NCI-H345 treated with DMSO at 0.1 percent for 48 hours (cell line): ENCODE measurements around the gene ZNF500.

Source experiments
- DNase-seq: peaks from one replicate; lab custom pipeline; 2025; ENCODE audit not compliant: unreplicated experiment; lab: John Stamatoyannopoulos, UW

Gene ZNF500

DNA sequence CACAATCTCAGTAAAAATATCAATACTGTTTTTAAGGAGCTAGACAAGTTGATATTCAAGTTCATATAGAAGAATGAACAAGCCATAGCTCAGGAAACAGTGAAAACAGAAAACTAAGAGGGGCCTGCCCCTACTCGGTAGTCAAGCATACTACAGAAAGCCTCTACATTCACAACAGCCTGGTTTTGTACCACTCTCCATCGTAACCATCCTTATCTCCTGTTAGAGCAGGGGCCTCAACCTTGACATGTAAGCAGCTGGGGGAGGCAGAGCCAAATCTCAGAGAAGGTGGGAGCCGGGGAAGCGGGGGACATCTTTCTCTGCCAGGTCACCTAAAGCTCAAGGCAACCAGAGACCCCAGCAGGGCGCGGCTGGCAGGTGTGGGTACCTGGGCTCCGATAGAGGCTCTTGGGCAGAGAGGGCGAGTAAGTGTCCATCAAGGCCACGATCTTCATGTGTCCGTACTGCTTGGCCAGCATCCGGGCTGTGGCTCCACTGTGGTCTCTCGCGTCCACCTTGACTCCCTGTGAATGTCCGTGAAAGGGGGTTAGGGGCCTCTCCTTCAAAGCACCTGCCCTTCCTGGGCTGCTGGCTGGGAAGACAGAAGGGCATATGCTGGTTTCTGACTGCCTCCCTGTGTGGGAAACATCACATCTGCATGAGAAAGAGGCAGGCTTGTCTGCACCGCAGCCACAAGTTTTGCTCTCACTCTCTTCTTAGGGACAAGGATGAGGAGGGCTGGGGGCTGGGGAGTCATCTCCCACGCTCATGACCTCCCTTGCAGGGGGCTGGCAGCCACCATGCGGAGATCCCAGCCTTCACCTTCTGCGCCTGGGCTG lies 53.1 kb downstream of the ZNF500 start:
- no peak for DNase-seq

DNA sequence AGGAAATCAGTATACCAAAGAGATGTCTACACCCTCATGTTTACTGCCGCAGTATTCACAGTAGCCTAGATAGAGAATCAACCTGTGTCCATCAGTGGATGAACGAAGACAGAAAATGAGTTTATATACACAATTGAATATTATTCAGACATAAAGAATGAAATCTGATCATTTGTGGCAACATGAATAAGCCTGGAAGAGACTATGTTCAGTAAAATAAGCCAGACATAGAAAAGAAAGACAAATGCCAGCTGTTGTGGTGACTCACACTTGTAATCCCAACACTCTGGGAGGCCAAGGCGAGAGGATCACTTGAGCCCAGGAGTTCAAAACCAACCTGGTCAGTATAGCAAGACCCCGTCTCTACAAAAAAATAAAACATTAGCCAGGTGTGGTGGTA lies 57.5 kb downstream of the ZNF500 start:
- no peak for DNase-seq

DNA sequence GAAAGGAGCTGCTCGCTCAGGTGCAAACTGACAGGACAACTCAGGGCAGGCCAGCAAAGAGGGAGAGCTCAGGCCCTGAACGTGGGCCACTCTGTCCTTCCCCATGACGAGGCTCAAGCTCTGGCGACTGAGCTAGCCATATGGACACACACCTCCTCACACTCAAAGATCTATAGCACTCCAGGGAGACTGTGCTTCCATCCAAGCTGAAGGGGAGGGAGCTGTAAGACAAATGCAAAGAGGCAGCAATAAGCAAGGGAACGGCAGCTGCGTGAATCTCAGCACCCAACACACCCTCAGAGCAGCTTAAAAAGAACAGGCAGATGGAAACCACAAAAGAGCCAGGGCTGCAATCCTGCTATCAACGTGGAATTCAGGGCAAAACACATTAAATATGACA lies 60.1 kb downstream of the ZNF500 start:
- DNase-seq = no peak

DNA sequence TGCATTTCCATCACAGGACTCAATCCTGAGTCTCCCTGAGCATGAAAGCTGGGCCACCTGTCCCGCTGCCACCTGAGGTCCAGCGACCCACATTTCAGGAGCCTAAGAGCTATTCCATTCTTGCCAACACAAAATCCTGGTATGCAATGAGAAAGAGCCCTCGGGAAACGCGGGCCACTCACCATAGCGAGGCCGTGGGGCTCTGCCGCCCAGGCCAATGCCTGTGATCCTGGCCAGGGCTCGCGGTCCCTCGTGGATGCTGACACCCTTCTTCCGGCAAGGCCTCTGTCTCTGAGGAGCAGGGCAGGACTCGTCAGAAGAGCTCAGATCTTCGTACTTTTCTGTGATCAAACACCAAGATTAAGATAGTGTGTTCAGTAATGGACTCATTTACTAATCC lies 62.0 kb downstream of the ZNF500 start:
- no peak for DNase-seq

DNA sequence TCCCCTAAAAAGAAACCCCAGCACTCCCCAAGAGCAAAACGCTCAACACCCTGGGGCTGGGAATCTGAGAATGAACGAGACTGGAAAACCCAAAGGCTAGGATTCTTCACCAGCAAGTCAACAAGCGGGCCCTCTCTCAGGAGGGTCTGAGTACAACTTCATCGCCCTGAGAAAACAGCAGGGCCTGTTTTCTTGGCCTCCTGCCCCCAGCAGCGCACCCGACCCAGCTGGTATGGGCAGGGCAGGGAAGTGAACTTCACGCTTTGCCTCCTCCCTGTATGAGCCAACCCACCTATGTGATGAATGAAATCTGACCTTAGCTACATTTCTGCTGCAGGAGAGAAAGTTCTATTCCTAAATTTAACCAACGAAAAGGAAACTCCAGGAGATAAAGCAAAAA lies 62.5 kb downstream of the ZNF500 start:
- no peak for DNase-seq

DNA sequence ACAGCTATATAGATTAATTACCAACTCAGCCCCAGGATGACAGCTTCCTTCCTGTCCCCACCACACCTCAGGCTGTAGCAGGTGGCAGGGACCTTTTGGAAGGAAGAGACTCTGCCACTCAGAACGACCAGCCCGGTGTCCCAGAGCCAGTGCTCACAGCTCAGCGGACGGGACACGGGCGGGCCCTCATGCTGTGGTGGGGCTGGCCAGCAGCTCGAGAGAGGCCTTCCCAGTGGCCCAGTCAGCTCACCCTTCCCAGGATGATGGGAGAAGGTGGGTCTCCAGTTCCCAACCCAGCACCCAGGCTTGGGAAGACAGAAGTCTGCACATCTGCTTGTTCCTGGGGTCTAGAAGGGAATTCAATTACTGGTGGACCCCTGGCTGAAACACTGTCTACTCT lies 63.1 kb downstream of the ZNF500 start:
- DNase-seq = no peak

DNA sequence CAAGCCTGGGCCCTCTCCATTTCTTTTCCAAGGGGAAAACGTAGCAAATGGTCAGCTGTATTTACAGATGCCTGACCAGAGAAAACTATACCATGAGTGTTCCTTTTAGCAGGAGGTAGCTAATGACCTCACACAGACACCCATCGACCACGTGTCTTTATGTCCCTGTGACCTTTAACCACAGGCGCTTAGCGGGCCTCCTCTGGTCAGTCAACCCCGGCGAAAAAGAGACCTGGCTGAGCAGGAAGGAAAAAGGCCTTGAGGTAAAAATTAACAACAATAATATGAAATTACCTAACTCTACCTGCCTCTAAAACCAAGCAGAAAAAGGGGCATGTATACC lies 64.5 kb downstream of the ZNF500 start:
- DNase-seq = no peak

DNA sequence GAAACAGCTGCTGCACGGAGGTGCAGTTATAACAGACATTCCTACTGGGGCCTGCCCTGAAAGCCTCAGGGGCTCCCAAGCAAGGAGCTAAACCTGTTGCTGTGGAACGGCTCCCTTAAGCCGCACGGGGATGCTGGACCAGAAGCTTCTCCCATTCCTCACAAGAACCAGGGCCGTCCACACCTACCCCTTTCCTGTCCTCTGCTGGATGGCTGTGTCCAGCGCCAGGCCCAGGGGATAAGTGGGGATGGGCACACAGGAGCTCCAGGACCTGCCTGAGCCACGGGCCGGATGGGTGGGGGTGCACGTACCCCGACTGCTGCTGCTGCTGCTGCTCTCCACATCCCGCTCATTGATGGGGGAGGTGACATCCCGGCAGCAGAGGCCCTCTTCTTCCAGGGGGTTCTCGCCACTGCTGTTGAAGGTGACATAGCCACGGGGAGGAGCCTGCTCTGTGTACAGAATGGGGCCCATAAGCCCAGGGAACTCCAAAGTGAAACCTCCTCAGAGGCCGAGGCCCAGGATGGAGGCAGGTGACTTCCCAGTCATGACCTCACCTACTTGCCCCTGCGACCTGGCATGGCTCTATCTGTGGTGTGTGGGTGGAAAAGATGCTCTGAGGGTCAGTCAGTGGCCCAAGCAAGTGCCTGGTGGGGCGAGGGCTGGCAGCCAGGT lies 65.0 kb downstream of the ZNF500 start:
- no peak for DNase-seq

DNA sequence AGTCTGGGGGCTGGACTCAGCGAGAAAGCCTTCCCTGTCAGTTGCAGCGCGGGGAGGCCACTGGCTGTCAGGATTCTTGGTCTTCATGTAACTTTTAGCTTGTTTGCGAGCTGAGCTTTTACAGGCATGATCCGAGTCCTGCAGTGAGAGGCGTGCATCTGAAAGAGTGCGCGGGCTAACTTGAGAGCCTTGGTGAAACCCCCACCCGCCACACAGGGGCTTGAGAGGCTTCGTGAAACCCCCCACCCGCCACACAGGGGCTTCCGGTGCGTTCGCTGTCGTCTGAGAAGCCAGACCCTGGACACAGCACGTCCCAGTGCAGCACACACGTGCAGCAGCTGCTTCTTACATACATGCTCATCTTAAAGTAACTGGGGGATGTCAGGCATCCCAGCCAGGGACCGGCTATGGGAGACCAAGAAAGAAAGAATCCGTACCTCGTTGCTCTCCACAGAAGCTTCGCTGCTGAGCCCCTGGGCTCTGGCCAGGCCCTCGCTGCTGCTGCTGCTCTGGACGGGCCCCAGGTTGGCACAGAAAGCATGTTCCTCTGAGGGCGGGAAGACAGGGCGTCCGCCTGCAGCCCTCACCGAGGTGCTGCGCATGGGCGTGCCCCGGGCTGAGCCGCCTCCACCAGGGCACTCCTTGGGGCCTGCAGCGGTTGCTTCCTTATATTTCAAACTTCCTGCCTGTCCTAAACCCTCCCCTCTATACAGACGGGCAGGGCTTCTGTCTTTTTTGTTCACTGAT lies 65.8 kb downstream of the ZNF500 start:
- no peak for DNase-seq

DNA sequence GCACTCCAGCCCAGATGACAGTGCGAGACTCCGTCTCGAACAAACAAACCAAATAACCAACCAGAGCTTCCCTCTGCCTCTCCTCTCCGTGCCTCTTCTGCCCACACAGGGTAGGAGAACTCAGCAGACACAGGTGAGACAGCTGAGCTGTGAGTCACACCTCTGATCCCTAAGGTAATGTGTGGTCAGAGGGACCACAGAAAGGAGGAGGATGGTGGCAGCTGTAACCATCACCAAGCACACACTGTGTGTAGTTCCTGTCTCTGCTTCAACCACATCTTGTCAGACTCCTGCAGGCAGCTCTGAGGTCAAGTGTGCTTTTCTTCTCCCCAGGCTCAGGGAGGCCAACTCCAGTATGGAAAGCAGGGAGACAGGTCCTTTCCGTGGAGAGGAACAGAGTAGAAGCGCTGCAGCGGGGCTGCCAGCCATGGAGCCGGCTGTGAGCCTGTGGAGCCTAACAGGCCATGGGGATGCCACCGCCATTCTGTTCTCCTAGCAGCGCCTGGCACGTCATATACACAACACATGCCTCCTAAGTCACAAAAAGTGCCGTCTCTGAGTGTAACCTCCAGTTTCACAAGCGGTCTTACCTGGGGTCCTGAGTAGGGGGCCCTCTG lies 66.5 kb downstream of the ZNF500 start:
- DNase-seq = no peak

DNA sequence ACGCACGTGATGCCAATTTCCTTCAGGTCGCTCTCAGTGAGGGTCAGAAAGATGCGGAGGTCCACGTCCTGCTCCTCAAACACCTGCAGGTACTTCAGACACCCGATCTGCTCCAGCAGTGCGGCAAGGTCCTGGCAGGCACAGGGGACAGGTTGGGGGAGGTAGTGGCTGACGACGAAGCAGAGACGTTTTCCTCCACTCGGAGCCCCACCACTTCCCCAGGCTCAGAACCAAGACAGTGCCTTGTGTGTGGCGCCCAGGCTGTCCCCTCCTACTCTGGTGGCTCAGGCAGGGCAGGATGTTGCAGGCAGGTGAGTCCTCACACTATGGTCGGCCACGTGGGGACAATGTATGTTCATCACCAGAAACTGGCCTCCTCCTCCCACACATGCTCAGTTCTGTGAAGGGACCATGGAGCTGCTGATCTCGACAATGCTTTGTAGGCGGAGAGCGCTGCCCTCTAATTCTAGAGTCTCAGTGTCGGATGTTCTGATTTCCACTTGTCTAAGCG lies 67.9 kb downstream of the ZNF500 start:
- no peak for DNase-seq

DNA sequence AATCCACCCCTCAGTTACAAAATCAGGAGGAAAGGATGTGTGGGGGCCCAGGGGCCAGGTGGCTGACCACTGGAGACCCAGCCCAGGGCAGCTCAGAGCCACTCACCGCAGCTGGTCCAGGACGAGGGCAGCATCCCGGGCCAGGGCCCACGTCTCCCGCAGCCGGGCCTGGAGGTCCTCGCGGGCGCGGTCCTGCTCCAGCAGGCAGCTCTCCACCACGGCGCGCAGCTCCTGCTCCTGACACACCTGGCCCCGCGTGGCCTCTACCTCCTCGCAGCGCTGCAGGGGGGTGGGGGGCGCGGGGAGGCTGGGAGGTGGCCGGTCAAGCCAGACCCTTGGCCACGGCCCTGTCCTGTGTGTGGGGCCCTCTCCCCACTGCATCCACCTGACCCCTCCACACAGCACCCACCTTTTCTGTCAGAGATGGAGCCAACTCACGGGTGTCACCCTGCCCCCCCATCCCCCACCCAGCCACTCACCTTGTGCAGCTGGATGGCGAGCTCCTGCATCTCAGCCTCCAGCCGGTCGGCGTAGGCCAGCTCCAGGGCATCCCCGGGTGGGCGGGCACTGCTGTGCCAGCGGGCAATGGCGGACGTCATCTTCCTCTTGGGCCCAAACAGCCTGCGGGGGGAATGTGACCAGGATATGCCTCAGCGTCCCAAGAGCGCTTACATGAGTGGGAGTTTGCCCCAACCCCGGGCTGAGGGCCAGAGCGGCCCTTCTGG lies 68.5 kb downstream of the ZNF500 start:
- no peak for DNase-seq
